Middle frontal gyrus (tissue), 1 donor: ENCODE measurements around the gene HRNR.
"Not testable (repeated sequence)": the region's sequence is repeated elsewhere in the genome, so short reads cannot be mapped to it uniquely, and the experiment has no call there.

Source experiments
- DNase-seq: peaks from one replicate; pipeline ENCODE4 v3.0.0-alpha.2; 2015; ENCODE audit warnings: low spot score; ENCODE audit errors: extremely low spot score

Gene HRNR

GRCh38 chr1:152224093-152224492, at the start of gene HRNR:
HRNR (minus strand) TSS chr1:152224193; CDS start chr1:152223253, 940 bp downstream.
- DNase-seq: no peak

- not testable (repeated sequence) for DNase-seq
Measured at GRCh38 chr1:152256394-152256793, 32.4 kb upstream of the HRNR start.

- no peak for DNase-seq
Measured at GRCh38 chr1:152252157-152252556, 28.2 kb upstream of the HRNR start.

- no peak for DNase-seq
Measured at GRCh38 chr1:152251391-152251790, 27.4 kb upstream of the HRNR start.

- no peak for DNase-seq
Measured at GRCh38 chr1:152247316-152247715, 23.3 kb upstream of the HRNR start.

GRCh38 chr1:152244576-152245273, 20.7 kb upstream of the HRNR start:
- no peak for DNase-seq

- no peak for DNase-seq
Measured at GRCh38 chr1:152237093-152237492, 13.1 kb upstream of the HRNR start.

GRCh38 chr1:152228831-152229230, 4.8 kb upstream of the HRNR start:
- DNase-seq: no peak

GRCh38 chr1:152227310-152227928, 3.4 kb upstream of the HRNR start:
- no peak for DNase-seq

GRCh38 chr1:152225678-152226077, 1.7 kb upstream of the HRNR start:
- DNase-seq: no peak

GRCh38 chr1:152220166-152221163, 3.5 kb downstream of the HRNR start:
- DNase-seq: no peak

GRCh38 chr1:152219438-152219837, 4.6 kb downstream of the HRNR start:
- not testable (repeated sequence) for DNase-seq

- DNase-seq: no peak
Measured at GRCh38 chr1:152218762-152219436, 5.1 kb downstream of the HRNR start.

GRCh38 chr1:152215604-152216003, 8.4 kb downstream of the HRNR start:
- DNase-seq: not testable (repeated sequence)

- not testable (repeated sequence) for DNase-seq
Measured at GRCh38 chr1:152214911-152215310, 9.1 kb downstream of the HRNR start.

- no peak for DNase-seq
Measured at GRCh38 chr1:152198982-152199381, 25.0 kb downstream of the HRNR start.

GRCh38 chr1:152197361-152197941, 26.5 kb downstream of the HRNR start:
- no peak for DNase-seq

GRCh38 chr1:152191711-152192110, 32.3 kb downstream of the HRNR start:
- no peak for DNase-seq

- DNase-seq: no peak
Measured at GRCh38 chr1:152191260-152191659, 32.7 kb downstream of the HRNR start.

- no peak for DNase-seq
Measured at GRCh38 chr1:152190589-152190988, 33.4 kb downstream of the HRNR start.
